Subcutaneous preadipocyte (primary cell): ENCODE data around the gene CCDC59. TPM values are rescaled to one million over a fixed set of nuclear protein-coding genes. Genes with fewer than 3 reads are reported as not detected.

Source experiments
- total RNA-seq: library from RNA; depleted of rRNA; stranded (reverse); fragments of >200 nt; gene quantifications from 2 replicates; pipeline ENCODE4 v1.2.3, GENCODE V29; 2012

Gene CCDC59
- total RNA-seq = 41.9 and 46.9 TPM in 2 replicates

GRCh38 chr12:82358200-82359114, at the start of gene CCDC59, which contains the start of gene METTL25:
CCDC59 (minus strand) TSS chr12:82358387; CDS start chr12:82358376, 11 bp downstream.
METTL25 (plus strand) TSS chr12:82358529; CDS start chr12:82358566, 37 bp downstream.

Other genes starting within 250 kb of the CCDC59 start
- gene METTL25, start 142 bp upstream of the CCDC59 start, total RNA-seq = 7.4 and 9.9 TPM in 2 replicates